Neural cell (in vitro differentiated cells): ENCODE data around the gene SWI5.

Source experiments
- RAD21 ChIP-seq: fragments of 450-650 bp; conservative IDR thresholded peaks from 2 replicates; pipeline ENCODE4 v1.6.1; 2014; ENCODE audit warnings: antibody characterized with exemption, mild to moderate bottlenecking, moderate library complexity
- SMC3 ChIP-seq: fragments of 450-650 bp; conservative IDR thresholded peaks from 2 replicates; pipeline ENCODE4 v1.6.1; 2014; ENCODE audit warnings: antibody characterized with exemption, mild to moderate bottlenecking, moderate library complexity; ENCODE audit not compliant: poor library complexity
- TAF1 ChIP-seq: IDR thresholded peaks from 2 replicates; pipeline ENCODE4 v1.6.1; 2012; ENCODE audit warnings: low read depth
- TF ChIP-seq, protein P1 (sequence below): fragments of 450-650 bp; IDR thresholded peaks from 2 replicates; pipeline ENCODE4 v1.5.1; 2014; ENCODE audit warnings: antibody characterized with exemption, mild to moderate bottlenecking, moderate library complexity; ENCODE audit not compliant: poor library complexity, severe bottlenecking

GRCh38 chr9:128244091-128244836 lies 31.8 kb upstream of the SWI5 start:
- TF ChIP-seq, protein P1, sequence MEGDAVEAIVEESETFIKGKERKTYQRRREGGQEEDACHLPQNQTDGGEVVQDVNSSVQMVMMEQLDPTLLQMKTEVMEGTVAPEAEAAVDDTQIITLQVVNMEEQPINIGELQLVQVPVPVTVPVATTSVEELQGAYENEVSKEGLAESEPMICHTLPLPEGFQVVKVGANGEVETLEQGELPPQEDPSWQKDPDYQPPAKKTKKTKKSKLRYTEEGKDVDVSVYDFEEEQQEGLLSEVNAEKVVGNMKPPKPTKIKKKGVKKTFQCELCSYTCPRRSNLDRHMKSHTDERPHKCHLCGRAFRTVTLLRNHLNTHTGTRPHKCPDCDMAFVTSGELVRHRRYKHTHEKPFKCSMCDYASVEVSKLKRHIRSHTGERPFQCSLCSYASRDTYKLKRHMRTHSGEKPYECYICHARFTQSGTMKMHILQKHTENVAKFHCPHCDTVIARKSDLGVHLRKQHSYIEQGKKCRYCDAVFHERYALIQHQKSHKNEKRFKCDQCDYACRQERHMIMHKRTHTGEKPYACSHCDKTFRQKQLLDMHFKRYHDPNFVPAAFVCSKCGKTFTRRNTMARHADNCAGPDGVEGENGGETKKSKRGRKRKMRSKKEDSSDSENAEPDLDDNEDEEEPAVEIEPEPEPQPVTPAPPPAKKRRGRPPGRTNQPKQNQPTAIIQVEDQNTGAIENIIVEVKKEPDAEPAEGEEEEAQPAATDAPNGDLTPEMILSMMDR, result no peak
- TF ChIP-seq RAD21 (no peak), SMC3 (no peak), TAF1 (no peak)
